Testis (tissue), 3 donors: ENCODE data around the gene CTNS. TPM values are rescaled to one million over a fixed set of nuclear protein-coding genes. Genes with fewer than 3 reads are reported as not detected.

Source experiments
- DNase-seq: peaks from one replicate; pipeline ENCODE4 v3.0.0-alpha.2; 2019
- H3K27ac ChIP-seq, 2 donors: fragments of 200-600 bp; sonication (generic); one replicate each; pipeline ENCODE4 v1.5.1; 2019
- H3K27me3 ChIP-seq: fragments of 200-600 bp; sonication (generic); one replicate; pipeline ENCODE4 v1.5.1; 2019
- H3K36me3 ChIP-seq: fragments of 200-600 bp; sonication (generic); one replicate; pipeline ENCODE4 v1.5.1; 2017; ENCODE audit warnings: low read depth; ENCODE audit errors: missing control alignments
- H3K4me1 ChIP-seq: fragments of 200-600 bp; sonication (generic); one replicate; pipeline ENCODE4 v1.5.1; 2019
- H3K4me3 ChIP-seq, 2 donors: fragments of 200-600 bp; sonication (generic); one replicate each; pipeline ENCODE4 v1.5.1; 2017 to 2019
- H3K9me3 ChIP-seq: fragments of 200-600 bp; sonication (generic); one replicate; pipeline ENCODE4 v1.5.1; 2017
- CTCF ChIP-seq, 3 experiments: fragments of 450-650 bp in 2 of 3; fragments of 200-600 bp in 1 of 3; sonication (generic) in 1 of 3; IDR thresholded peaks; one replicate each; pipeline ENCODE4 v1.5.1; 2016 to 2019; ENCODE audit warnings: antibody characterized with exemption in 3 of 3, mild to moderate bottlenecking in 2 of 3, moderate library complexity in 1 of 3
- POLR2A ChIP-seq: fragments of 450-650 bp; IDR thresholded peaks from one replicate; pipeline ENCODE4 v1.6.1; 2017; ENCODE audit warnings: antibody characterized with exemption, mild to moderate bottlenecking, moderate library complexity
- WGBS, 2 donors: methylation state at CpG; one replicate each; pipeline ENCODE4 v1.1.5; 2018; 5-methylcytosine and 5-hydroxymethylcytosine counted together
- intact Hi-C: fragments of 100-400 bp; cut with DNase I; formaldehyde crosslinking; loops from one replicate; pipeline ENCODE4 v1.15.1; 2023; ENCODE audit warnings: low total_unique reads
- polyA plus RNA-seq: library from polyadenylated mRNA; stranded (reverse); fragments of 350-450 nt; fragmentation: Illumina TruSeq; extraction: RNeasy Lipid Tissue Mini Kit (QIAGEN cat#74804); gene quantifications from one replicate; pipeline ENCODE4 v1.2.3, GENCODE V29; 2014; ENCODE audit warnings: low read depth, low replicate concordance; ENCODE audit not compliant: insufficient read depth
- total RNA-seq, 2 donors: library from RNA; depleted of rRNA; stranded (reverse); fragments of >200 nt; gene quantifications; one replicate each; pipeline ENCODE4 v1.2.3, GENCODE V29; 2016

Gene CTNS
- total and polyA plus RNA-seq, 3 donors from 2014 or later = 43.8 to 57.3 (median 50.4) TPM

- H3K4me1 ChIP-seq = peaks cover 11% of the 10 kb centered on the region
- TF ChIP-seq POLR2A = no peak
- no peak for TF ChIP-seq CTCF (IDR thresholded peaks at IDR 0.05)
- H3K36me3 ChIP-seq = no peaks in the 10 kb centered on the region
- DNase-seq = no peak
- H3K27me3 ChIP-seq = no peaks in the 10 kb centered on the region
- no peak overlapping the region for H3K4me3 ChIP-seq
- 60 to 67% methylated on average over 5 of the region's 5 CpGs for WGBS, 2 donors
- intact Hi-C loops = no loop called here
- H3K9me3 ChIP-seq = no peaks in the 10 kb centered on the region
- H3K27ac ChIP-seq = no peak overlapping the region
Measured at GRCh38 chr17:3645310-3645709, 8.8 kb downstream of the CTNS start.

- no peak for TF ChIP-seq CTCF (IDR thresholded peaks at IDR 0.05)
- TF ChIP-seq POLR2A = no peak
- H3K9me3 ChIP-seq = no peaks in the 10 kb centered on the region
- no peak for DNase-seq
- H3K27ac ChIP-seq = no peak overlapping the region
- H3K27me3 ChIP-seq = no peaks in the 10 kb centered on the region
- H3K4me3 ChIP-seq = no peak overlapping the region
- WGBS, 2 donors = 85 to 89% methylated on average over 7 to 12 of the region's 12 CpGs
- no peaks in the 10 kb centered on the region for H3K36me3 ChIP-seq
- H3K4me1 ChIP-seq = peaks cover 6% of the 10 kb centered on the region
- intact Hi-C loops = no loop called here
Measured at GRCh38 chr17:3647251-3647650, 10.7 kb downstream of the CTNS start.

GRCh38 chr17:3647769-3648555, 11.4 kb downstream of the CTNS start:
- WGBS, 2 donors = 72 to 86% methylated on average over 16 to 20 of the region's 20 CpGs
- H3K36me3 ChIP-seq = no peaks in the 10 kb centered on the region
- no peaks in the 10 kb centered on the region for H3K9me3 ChIP-seq
- TF ChIP-seq POLR2A (no peak), CTCF (IDR thresholded peaks at IDR 0.05) (peak in 2 of 3 experiments; percentile 13 to 34)
- H3K4me1 ChIP-seq = peaks cover 6% of the 10 kb centered on the region
- no peak overlapping the region for H3K4me3 ChIP-seq
- peak; percentile 87 for DNase-seq
- no peaks in the 10 kb centered on the region for H3K27me3 ChIP-seq
- H3K27ac ChIP-seq = no peak overlapping the region
- intact Hi-C loops = no loop called here

GRCh38 chr17:3655766-3656165, 19.2 kb downstream of the CTNS start:
- Histone ChIP-seq H3K27ac (no peak overlapping the region), H3K4me3 (no peak overlapping the region), H3K9me3 (no peaks in the 10 kb centered on the region), H3K36me3 (no peaks in the 10 kb centered on the region), H3K4me1 (peaks cover 40% of the 10 kb centered on the region), H3K27me3 (no peaks in the 10 kb centered on the region)
- 89 to 97% methylated on average over 9 to 10 of the region's 11 CpGs for WGBS, 2 donors
- intact Hi-C loops = no loop called here
- TF ChIP-seq POLR2A (no peak), CTCF (IDR thresholded peaks at IDR 0.05) (no peak)
- DNase-seq = no peak

- Histone ChIP-seq H3K27ac (no peak overlapping the region), H3K36me3 (no peaks in the 10 kb centered on the region), H3K4me3 (no peak overlapping the region), H3K4me1 (peaks cover 44% of the 10 kb centered on the region), H3K27me3 (no peaks in the 10 kb centered on the region), H3K9me3 (no peaks in the 10 kb centered on the region)
- intact Hi-C loops = no loop called here
- no peak for DNase-seq
- TF ChIP-seq POLR2A = no peak
- TF ChIP-seq CTCF (IDR thresholded peaks at IDR 0.05) = no peak
- WGBS, 2 donors = 90 to 98% methylated on average over 14 to 15 of the region's 16 CpGs
Measured at GRCh38 chr17:3656353-3656752, 19.8 kb downstream of the CTNS start.
